Right lobe of liver (tissue), 4 donors: ENCODE measurements around the gene STMND1.
A peak's percentile ranks its signal among the peaks of the same experiment; 100 is the strongest.

Source experiments
- POLR2A ChIP-seq: fragments of 450-650 bp; IDR thresholded peaks from one replicate; pipeline ENCODE4 v1.6.1; 2017; ENCODE audit warnings: antibody characterized with exemption, mild to moderate bottlenecking
- TF ChIP-seq, protein P1 (sequence below), 4 donors: fragments of 200-600 bp in 3 of 4; fragments of 450-650 bp in 1 of 4; IDR thresholded peaks; one replicate each; pipeline versions ENCODE4 v1.5.1 to v1.8.0; 2016 to 2022; ENCODE audit warnings: antibody characterized with exemption in 4 of 4, mild to moderate bottlenecking in 2 of 4
- donor health status: DM: no; HTN: no; CAD: no.
- donor health status: DM: no; HTN: no; CAD: no.
- donor health status: DM: no; HTN: yes; CAD: no.

DNA sequence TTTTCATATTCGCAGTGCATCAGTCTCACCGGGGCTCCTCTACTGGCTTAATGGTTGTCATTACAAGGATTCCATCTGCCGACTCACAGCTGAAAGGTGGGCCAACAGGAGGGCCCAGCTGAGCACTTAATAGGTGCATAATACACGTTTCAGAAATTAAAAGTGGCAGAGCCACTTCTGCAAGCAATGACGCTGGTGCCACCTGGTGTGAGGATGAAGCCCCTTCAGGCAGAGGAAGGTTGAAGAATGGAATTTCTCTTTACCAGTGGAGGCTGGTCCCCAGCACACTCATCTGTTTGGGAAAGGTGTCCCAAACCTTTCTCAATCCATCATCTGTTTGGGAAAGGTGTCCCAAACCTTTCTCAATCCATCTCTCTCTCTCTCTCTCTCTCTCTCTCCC, 8.2 kb upstream of the STMND1 start:
- TF ChIP-seq POLR2A, result no peak
- TF ChIP-seq, protein P1, sequence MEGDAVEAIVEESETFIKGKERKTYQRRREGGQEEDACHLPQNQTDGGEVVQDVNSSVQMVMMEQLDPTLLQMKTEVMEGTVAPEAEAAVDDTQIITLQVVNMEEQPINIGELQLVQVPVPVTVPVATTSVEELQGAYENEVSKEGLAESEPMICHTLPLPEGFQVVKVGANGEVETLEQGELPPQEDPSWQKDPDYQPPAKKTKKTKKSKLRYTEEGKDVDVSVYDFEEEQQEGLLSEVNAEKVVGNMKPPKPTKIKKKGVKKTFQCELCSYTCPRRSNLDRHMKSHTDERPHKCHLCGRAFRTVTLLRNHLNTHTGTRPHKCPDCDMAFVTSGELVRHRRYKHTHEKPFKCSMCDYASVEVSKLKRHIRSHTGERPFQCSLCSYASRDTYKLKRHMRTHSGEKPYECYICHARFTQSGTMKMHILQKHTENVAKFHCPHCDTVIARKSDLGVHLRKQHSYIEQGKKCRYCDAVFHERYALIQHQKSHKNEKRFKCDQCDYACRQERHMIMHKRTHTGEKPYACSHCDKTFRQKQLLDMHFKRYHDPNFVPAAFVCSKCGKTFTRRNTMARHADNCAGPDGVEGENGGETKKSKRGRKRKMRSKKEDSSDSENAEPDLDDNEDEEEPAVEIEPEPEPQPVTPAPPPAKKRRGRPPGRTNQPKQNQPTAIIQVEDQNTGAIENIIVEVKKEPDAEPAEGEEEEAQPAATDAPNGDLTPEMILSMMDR (IDR thresholded peaks at IDR 0.05), result peak in 1 of 4 donors; percentile 9
